ENCODE results near the gene PCDH9. TPM values are rescaled to one million over a fixed set of nuclear protein-coding genes. Genes with fewer than 3 reads are reported as not detected.

Gene PCDH9
- polyA plus RNA-seq, 3 donors from 2014 or later = 0.56 to 0.77 TPM; not detected in 1

GRCh38 chr13:66508153-66508909 is 721.8 kb downstream of the PCDH9 start:
- DNase-seq = no peak
- no peak overlapping the region for H3K27ac Mint-ChIP-seq
- H3K4me3 Mint-ChIP-seq = no peak overlapping the region
- H3K27me3 Mint-ChIP-seq (ENCODE audit: low read depth in 3 of 3) = peaks cover 0 to 6% (median 1%) of the 10 kb centered on the region in 3 donors
- H3K36me3 Mint-ChIP-seq = no peaks in the 10 kb centered on the region
- H3K9me3 Mint-ChIP-seq = peaks cover 0 to 14% (median 0%) of the 10 kb centered on the region in 6 donors
- peaks cover 1 to 14% of the 10 kb centered on the region in 2 donors for H3K4me1 Mint-ChIP-seq

GRCh38 chr13:66506979-66507378 is 723.2 kb downstream of the PCDH9 start:
- H3K27ac Mint-ChIP-seq = no peak overlapping the region
- peak overlapping the region in 1 of 5 donors; percentile 47 for H3K4me3 Mint-ChIP-seq
- H3K27me3 Mint-ChIP-seq (ENCODE audit: low read depth in 3 of 3) = peaks cover 0 to 4% (median 1%) of the 10 kb centered on the region in 3 donors
- no peaks in the 10 kb centered on the region for H3K36me3 Mint-ChIP-seq
- peaks cover 0 to 14% (median 0%) of the 10 kb centered on the region in 6 donors for H3K9me3 Mint-ChIP-seq
- DNase-seq = peak in 1 of 3 donors; percentile 10
- peaks cover 1 to 14% of the 10 kb centered on the region in 2 donors for H3K4me1 Mint-ChIP-seq

GRCh38 chr13:66506051-66506777 is 723.9 kb downstream of the PCDH9 start:
- Mint-ChIP-seq H3K4me3 (no peak overlapping the region), H3K27me3 (ENCODE audit: low read depth in 3 of 3) (peaks cover 0 to 3% (median 1%) of the 10 kb centered on the region in 3 donors)

GRCh38 chr13:66503890-66504289 is 726.2 kb downstream of the PCDH9 start:
- H3K36me3 Mint-ChIP-seq = no peaks in the 10 kb centered on the region
- no peak overlapping the region for H3K27ac Mint-ChIP-seq
- H3K4me3 Mint-ChIP-seq = no peak overlapping the region
- peaks cover 0 to 13% (median 0%) of the 10 kb centered on the region in 6 donors for H3K9me3 Mint-ChIP-seq
- peaks cover 1 to 14% of the 10 kb centered on the region in 2 donors for H3K4me1 Mint-ChIP-seq
- DNase-seq = no peak
- H3K27me3 Mint-ChIP-seq (ENCODE audit: low read depth in 3 of 3) = peaks cover 0 to 5% (median 0%) of the 10 kb centered on the region in 3 donors

More at GRCh38 chr13:66506051-66506777, 723.9 kb downstream of the PCDH9 start:
- no peak overlapping the region for H3K27ac Mint-ChIP-seq
- peaks cover 1 to 14% of the 10 kb centered on the region in 2 donors for H3K4me1 Mint-ChIP-seq
- no peak for DNase-seq
- H3K36me3 Mint-ChIP-seq = no peaks in the 10 kb centered on the region
- peaks cover 0 to 14% (median 0%) of the 10 kb centered on the region in 6 donors for H3K9me3 Mint-ChIP-seq

GRCh38 chr13:66501181-66501580 is 729.0 kb downstream of the PCDH9 start:
- peaks cover 0 to 1% of the 10 kb centered on the region in 2 donors for H3K4me1 Mint-ChIP-seq
- no peak for DNase-seq
- H3K9me3 Mint-ChIP-seq = peaks cover 0 to 9% (median 0%) of the 10 kb centered on the region in 6 donors
- peaks cover 0 to 3% (median 0%) of the 10 kb centered on the region in 3 donors for H3K27me3 Mint-ChIP-seq (ENCODE audit: low read depth in 3 of 3)
- no peaks in the 10 kb centered on the region for H3K36me3 Mint-ChIP-seq
- H3K27ac Mint-ChIP-seq = no peak overlapping the region
- no peak overlapping the region for H3K4me3 Mint-ChIP-seq

- no peak overlapping the region for H3K4me3 Mint-ChIP-seq
- no peaks in the 10 kb centered on the region for H3K36me3 Mint-ChIP-seq
- no peak for DNase-seq
- no peak overlapping the region for H3K27ac Mint-ChIP-seq
- H3K27me3 Mint-ChIP-seq (ENCODE audit: low read depth in 3 of 3) = no peaks in the 10 kb centered on the region
- H3K9me3 Mint-ChIP-seq = peaks cover 0 to 5% (median under 1%) of the 10 kb centered on the region in 6 donors
- no peaks in the 10 kb centered on the region for H3K4me1 Mint-ChIP-seq
Measured at GRCh38 chr13:66492479-66492878, 737.7 kb downstream of the PCDH9 start.

- DNase-seq = no peak
- Mint-ChIP-seq H3K27ac (no peak overlapping the region), H3K4me3 (no peak overlapping the region), H3K4me1 (no peaks in the 10 kb centered on the region), H3K27me3 (ENCODE audit: low read depth in 3 of 3) (no peaks in the 10 kb centered on the region), H3K36me3 (no peaks in the 10 kb centered on the region), H3K9me3 (peaks cover 0 to 4% (median 0%) of the 10 kb centered on the region in 6 donors)
Measured at GRCh38 chr13:66491251-66491650, 738.9 kb downstream of the PCDH9 start.

GRCh38 chr13:66489586-66489985 is 740.5 kb downstream of the PCDH9 start:
- H3K36me3 Mint-ChIP-seq = no peaks in the 10 kb centered on the region
- H3K9me3 Mint-ChIP-seq = peaks cover 0 to 6% (median 0%) of the 10 kb centered on the region in 6 donors
- no peak overlapping the region for H3K27ac Mint-ChIP-seq
- DNase-seq = no peak
- no peaks in the 10 kb centered on the region for H3K4me1 Mint-ChIP-seq
- H3K4me3 Mint-ChIP-seq = no peak overlapping the region
- H3K27me3 Mint-ChIP-seq (ENCODE audit: low read depth in 3 of 3) = no peaks in the 10 kb centered on the region

GRCh38 chr13:66489172-66489571 is 741.0 kb downstream of the PCDH9 start:
- Mint-ChIP-seq H3K4me1 (no peaks in the 10 kb centered on the region), H3K4me3 (no peak overlapping the region), H3K36me3 (no peaks in the 10 kb centered on the region), H3K27me3 (ENCODE audit: low read depth in 3 of 3) (no peaks in the 10 kb centered on the region), H3K9me3 (peaks cover 0 to 5% (median 0%) of the 10 kb centered on the region in 6 donors), H3K27ac (no peak overlapping the region)
- DNase-seq = no peak

GRCh38 chr13:66483712-66484111 is 746.4 kb downstream of the PCDH9 start:
- Mint-ChIP-seq H3K4me3 (no peak overlapping the region), H3K36me3 (no peaks in the 10 kb centered on the region), H3K27ac (no peak overlapping the region), H3K9me3 (peaks cover 0 to 16% (median 3%) of the 10 kb centered on the region in 6 donors), H3K27me3 (ENCODE audit: low read depth in 3 of 3) (no peaks in the 10 kb centered on the region), H3K4me1 (no peaks in the 10 kb centered on the region)
- no peak for DNase-seq

GRCh38 chr13:66482836-66483235 is 747.3 kb downstream of the PCDH9 start:
- Mint-ChIP-seq H3K9me3 (peaks cover 0 to 16% (median 4%) of the 10 kb centered on the region in 6 donors), H3K36me3 (no peaks in the 10 kb centered on the region), H3K27ac (no peak overlapping the region)

GRCh38 chr13:66477816-66478215 is 752.3 kb downstream of the PCDH9 start:
- H3K9me3 Mint-ChIP-seq = peaks cover 0 to 21% (median 2%) of the 10 kb centered on the region in 6 donors
- no peaks in the 10 kb centered on the region for H3K27me3 Mint-ChIP-seq (ENCODE audit: low read depth in 3 of 3)
- DNase-seq = no peak
- no peaks in the 10 kb centered on the region for H3K4me1 Mint-ChIP-seq
- H3K27ac Mint-ChIP-seq = no peak overlapping the region
- no peaks in the 10 kb centered on the region for H3K36me3 Mint-ChIP-seq
- H3K4me3 Mint-ChIP-seq = no peak overlapping the region

More at GRCh38 chr13:66482836-66483235, 747.3 kb downstream of the PCDH9 start:
- H3K27me3 Mint-ChIP-seq (ENCODE audit: low read depth in 3 of 3) = no peaks in the 10 kb centered on the region
- H3K4me3 Mint-ChIP-seq = no peak overlapping the region
- no peaks in the 10 kb centered on the region for H3K4me1 Mint-ChIP-seq
- DNase-seq = no peak

GRCh38 chr13:66475061-66475460 is 755.1 kb downstream of the PCDH9 start:
- no peaks in the 10 kb centered on the region for H3K4me1 Mint-ChIP-seq
- H3K9me3 Mint-ChIP-seq = peaks cover 0 to 9% (median 1%) of the 10 kb centered on the region in 6 donors
- H3K27ac Mint-ChIP-seq = no peak overlapping the region
- no peak overlapping the region for H3K4me3 Mint-ChIP-seq
- no peaks in the 10 kb centered on the region for H3K27me3 Mint-ChIP-seq (ENCODE audit: low read depth in 3 of 3)
- no peaks in the 10 kb centered on the region for H3K36me3 Mint-ChIP-seq
- no peak for DNase-seq

- no peak overlapping the region for H3K27ac Mint-ChIP-seq
- H3K36me3 Mint-ChIP-seq = no peaks in the 10 kb centered on the region
- H3K4me3 Mint-ChIP-seq = no peak overlapping the region
- peaks cover 0 to 7% (median under 1%) of the 10 kb centered on the region in 6 donors for H3K9me3 Mint-ChIP-seq
- no peaks in the 10 kb centered on the region for H3K4me1 Mint-ChIP-seq
- no peak for DNase-seq
- peaks cover 0 to 3% (median 0%) of the 10 kb centered on the region in 3 donors for H3K27me3 Mint-ChIP-seq (ENCODE audit: low read depth in 3 of 3)
Measured at GRCh38 chr13:66469745-66470144, 760.4 kb downstream of the PCDH9 start.
